Measurements from ENCODE around the gene FAM174C. TPM values are rescaled to one million over a fixed set of nuclear protein-coding genes. Genes with fewer than 3 reads are reported as not detected.
A peak's percentile ranks its signal among the peaks of the same experiment; 100 is the strongest.

The FAM174C gene
- total RNA-seq, 4 donors from 2014 or later = 24.9 to 58.9 (median 43.6) TPM

DNA sequence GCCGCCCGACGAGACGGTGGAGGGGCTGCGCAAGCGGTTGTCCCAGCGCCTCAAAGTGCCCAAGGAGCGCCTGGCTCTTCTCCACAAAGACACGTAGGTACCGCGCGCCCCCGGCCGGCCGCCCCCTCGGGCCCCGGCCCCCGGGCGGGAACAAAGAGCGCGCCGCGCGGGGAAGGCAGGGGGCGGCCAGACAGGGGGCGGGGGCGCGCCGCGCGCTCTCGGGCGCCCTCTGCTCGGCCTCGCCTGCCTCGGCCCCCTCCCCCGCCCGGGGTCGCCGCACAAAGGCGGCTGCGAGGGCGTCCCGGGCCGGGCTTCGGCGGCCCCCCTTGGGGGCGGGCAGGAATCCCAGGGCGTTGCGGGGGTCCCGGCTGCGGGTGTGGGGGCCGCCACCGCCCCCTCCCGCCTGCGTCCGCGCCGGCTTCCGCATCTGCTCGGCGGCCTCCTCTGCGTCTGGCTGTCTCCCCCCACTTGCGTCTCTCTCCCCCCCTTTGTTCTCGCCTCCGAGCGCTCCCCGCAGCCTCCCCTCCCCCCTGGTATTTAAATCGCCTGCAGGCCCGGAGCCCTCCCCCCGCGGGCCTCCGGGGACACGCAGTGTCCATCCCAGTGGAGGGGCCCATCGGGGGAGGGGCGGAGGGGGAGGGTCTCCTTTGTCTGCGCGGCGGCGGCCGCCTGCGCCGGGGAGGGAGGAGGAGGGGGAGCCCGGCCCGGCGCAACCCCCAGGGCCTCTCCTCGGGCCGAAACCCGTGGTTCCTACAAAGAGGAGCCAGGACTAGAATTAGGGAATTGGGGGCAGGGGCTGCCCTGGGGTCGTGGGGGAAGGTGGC, 24.7 kb upstream of the FAM174C start:
- H3K4me1 ChIP-seq = peaks cover 52 to 81% (median 71%) of the 10 kb centered on the region in 4 donors
- H3K4me3 ChIP-seq = peak overlapping the region; percentile 77 to 89 (median 82)
- no peaks in the 10 kb centered on the region for H3K9me3 ChIP-seq
- DNase-seq (ENCODE audit: extremely low spot score) = no peak
- H3K27me3 ChIP-seq = peaks cover 0 to 3% (median 0%) of the 10 kb centered on the region in 4 donors
- WGBS = 0% methylated on average over 4 of the region's 90 CpGs
- TF ChIP-seq POLR2A (IDR thresholded peaks at IDR 0.05; ENCODE audit: low read depth) (no peak), POLR2AphosphoS5 (IDR thresholded peaks at IDR 0.05) (peak in 1 of 2 donors; percentile 3)
- H3K36me3 ChIP-seq = peaks cover 21 to 45% (median 39%) of the 10 kb centered on the region in 4 donors
- intact Hi-C loops (cut with DNase I) = no loop called here
- H3K27ac ChIP-seq (replicated peaks in 1 of 4) = peak overlapping the region; percentile 99 to 100 (median 100)

DNA sequence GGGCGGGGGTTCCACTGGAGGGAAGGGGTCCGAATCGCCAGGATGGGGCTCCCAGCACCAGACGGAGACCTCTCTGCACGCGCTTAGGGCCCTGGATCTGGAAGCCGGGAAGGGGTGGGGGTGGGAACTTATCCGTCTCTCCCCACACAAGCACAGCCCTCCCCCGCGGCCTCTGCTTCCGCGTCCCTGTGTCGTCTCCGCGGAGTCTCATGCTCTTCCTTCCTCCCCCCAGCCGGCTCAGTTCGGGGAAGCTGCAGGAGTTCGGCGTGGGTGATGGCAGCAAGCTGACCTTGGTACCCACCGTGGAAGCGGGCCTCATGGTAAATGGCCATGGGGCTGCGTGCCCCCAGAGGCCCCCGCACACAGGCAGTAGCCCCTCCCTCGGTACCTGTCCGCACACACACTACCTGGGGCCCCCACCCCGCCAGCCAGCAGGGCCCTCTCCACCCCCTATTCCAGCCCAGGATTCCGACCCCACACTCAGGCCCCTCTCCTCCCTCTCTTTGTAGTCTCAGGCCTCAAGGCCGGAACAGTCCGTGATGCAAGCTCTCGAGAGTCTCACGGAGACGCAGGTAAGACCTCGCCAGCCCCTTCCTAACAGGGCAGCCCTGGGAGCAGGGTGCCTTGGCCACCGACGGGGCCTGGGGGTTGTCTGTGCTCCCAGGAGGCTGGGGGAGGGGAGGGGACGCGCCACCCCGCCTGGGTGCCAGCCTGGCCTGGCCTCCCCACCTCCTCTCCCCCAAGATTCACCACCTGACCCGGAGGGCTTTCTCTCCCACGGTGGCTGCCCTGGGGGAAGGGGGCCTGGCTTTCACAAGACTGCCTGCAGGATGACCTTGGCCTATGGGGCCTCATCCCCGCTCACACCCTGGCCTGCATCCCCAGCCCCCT, 23.8 kb upstream of the FAM174C start:
- peaks cover 52 to 81% (median 71%) of the 10 kb centered on the region in 4 donors for H3K4me1 ChIP-seq
- intact Hi-C loops (cut with DNase I) = no loop called here
- peak overlapping the region; percentile 77 to 89 (median 82) for H3K4me3 ChIP-seq

DNA sequence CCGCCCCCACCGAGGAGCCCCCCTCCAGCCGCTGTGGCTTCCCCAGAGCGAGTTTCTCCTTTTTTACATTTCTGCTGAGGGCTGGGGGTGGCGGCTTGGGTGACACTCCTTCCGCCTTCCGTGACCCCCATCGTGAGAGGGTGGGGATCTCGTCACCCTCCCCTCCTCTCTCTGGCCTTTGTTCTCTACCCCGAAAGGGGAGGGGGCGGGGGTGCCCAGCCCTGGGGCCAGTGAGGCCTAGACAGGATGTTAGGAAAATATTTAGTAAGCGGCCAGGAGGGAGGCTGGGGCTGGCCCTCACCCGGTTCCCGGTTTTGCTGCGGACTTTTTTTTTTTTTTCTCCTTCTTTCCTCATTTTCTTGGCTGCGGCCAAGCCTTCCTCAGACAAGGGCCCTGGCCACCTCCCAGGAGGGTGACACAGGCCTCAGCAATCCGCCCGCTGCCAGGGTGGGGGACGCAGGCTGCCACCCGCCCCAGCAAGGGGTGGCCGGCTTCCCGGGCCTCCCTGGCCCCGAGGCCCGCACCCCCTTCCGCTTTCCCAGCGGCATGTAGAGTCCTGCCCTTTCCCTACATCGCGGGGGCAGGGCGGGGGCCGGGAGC, 23.0 kb upstream of the FAM174C start:
- intact Hi-C loops (cut with DNase I) = no loop called here
- no peaks in the 10 kb centered on the region for H3K9me3 ChIP-seq
- H3K4me1 ChIP-seq = peaks cover 52 to 81% (median 73%) of the 10 kb centered on the region in 4 donors
- peak overlapping the region; percentile 77 to 89 (median 82) for H3K4me3 ChIP-seq
- peaks cover 36 to 62% (median 55%) of the 10 kb centered on the region in 4 donors for H3K36me3 ChIP-seq
- DNase-seq (ENCODE audit: extremely low spot score) = peak; percentile 98
- peaks cover 0 to 3% (median 0%) of the 10 kb centered on the region in 4 donors for H3K27me3 ChIP-seq
- WGBS = 0% methylated on average over 20 of the region's 30 CpGs
- no peak for TF ChIP-seq POLR2A (IDR thresholded peaks at IDR 0.05; ENCODE audit: low read depth)
- TF ChIP-seq, protein P1, sequence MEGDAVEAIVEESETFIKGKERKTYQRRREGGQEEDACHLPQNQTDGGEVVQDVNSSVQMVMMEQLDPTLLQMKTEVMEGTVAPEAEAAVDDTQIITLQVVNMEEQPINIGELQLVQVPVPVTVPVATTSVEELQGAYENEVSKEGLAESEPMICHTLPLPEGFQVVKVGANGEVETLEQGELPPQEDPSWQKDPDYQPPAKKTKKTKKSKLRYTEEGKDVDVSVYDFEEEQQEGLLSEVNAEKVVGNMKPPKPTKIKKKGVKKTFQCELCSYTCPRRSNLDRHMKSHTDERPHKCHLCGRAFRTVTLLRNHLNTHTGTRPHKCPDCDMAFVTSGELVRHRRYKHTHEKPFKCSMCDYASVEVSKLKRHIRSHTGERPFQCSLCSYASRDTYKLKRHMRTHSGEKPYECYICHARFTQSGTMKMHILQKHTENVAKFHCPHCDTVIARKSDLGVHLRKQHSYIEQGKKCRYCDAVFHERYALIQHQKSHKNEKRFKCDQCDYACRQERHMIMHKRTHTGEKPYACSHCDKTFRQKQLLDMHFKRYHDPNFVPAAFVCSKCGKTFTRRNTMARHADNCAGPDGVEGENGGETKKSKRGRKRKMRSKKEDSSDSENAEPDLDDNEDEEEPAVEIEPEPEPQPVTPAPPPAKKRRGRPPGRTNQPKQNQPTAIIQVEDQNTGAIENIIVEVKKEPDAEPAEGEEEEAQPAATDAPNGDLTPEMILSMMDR (IDR thresholded peaks at IDR 0.05) = no peak
- TF ChIP-seq EP300 (IDR thresholded peaks at IDR 0.05) = no peak
- TF ChIP-seq POLR2AphosphoS5 (IDR thresholded peaks at IDR 0.05) = peak; percentile 77 to 80
- peak overlapping the region; percentile 99 to 100 (median 100) for H3K27ac ChIP-seq (replicated peaks in 1 of 4)

More for the DNA sequence above, 23.8 kb upstream of the FAM174C start:
- Histone ChIP-seq H3K36me3 (peaks cover 31 to 55% (median 47%) of the 10 kb centered on the region in 4 donors), H3K9me3 (no peaks in the 10 kb centered on the region), H3K27me3 (peaks cover 0 to 3% (median 0%) of the 10 kb centered on the region in 4 donors), H3K27ac (replicated peaks in 1 of 4) (peak overlapping the region; percentile 99 to 100 (median 100))
- TF ChIP-seq POLR2A (IDR thresholded peaks at IDR 0.05; ENCODE audit: low read depth) (no peak), EP300 (IDR thresholded peaks at IDR 0.05) (no peak), POLR2AphosphoS5 (IDR thresholded peaks at IDR 0.05) (peak in 1 of 2 donors; percentile 54)
- DNase-seq (ENCODE audit: extremely low spot score) = no peak
- WGBS = 3% methylated on average over 4 of the region's 41 CpGs

DNA sequence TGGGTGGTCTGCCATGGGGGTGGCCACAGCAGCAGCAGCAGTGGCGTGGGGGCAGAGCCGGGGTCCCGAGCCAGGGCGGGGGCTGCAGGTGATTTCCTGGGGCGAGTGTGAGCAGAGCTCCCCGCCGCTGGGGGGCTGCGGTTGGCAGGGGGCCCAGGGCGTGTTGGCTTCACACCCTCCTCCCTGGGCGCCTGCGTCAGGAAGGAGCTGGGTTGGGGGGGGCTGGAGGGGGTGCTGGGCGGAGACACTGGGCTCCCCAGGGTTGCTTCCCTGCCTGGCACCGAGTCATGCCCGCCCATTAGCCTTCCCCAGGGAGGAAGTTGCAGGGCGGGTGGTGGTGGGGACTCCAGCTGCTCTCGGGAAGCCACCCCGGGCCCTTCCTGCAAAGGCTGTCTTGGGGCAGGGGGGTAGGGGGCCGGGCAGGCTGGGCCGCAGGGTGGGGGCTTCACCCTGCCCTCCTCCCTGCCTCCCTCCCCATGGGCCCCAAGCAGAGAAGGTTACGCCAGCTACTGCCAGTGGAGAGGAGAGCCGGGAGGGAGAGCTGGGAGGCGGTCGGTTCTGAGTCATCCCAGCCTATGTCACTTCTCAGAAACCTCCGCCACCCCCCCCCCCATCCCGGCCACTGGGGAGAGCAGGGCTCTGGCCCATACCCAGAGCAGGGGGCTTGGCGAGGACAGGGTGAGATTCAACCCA, 22.4 kb upstream of the FAM174C start:
- Histone ChIP-seq H3K4me1 (peaks cover 52 to 81% (median 73%) of the 10 kb centered on the region in 4 donors), H3K27me3 (peaks cover 0 to 3% (median 0%) of the 10 kb centered on the region in 4 donors), H3K27ac (replicated peaks in 1 of 4) (peak overlapping the region; percentile 99 to 100 (median 100)), H3K9me3 (no peaks in the 10 kb centered on the region), H3K36me3 (peaks cover 36 to 68% (median 61%) of the 10 kb centered on the region in 4 donors), H3K4me3 (peak overlapping the region; percentile 77 to 89 (median 82))
- peak; percentile 98 for DNase-seq (ENCODE audit: extremely low spot score)
- intact Hi-C loops (cut with DNase I) = no loop called here
- 0% methylated on average over 7 of the region's 26 CpGs for WGBS
- TF ChIP-seq POLR2A (IDR thresholded peaks at IDR 0.05; ENCODE audit: low read depth) (no peak), POLR2AphosphoS5 (IDR thresholded peaks at IDR 0.05) (peak; percentile 48 to 77), EP300 (IDR thresholded peaks at IDR 0.05) (peak; percentile 29)
- TF ChIP-seq, protein P1 (IDR thresholded peaks at IDR 0.05) = peak in 1 of 3 experiments; percentile 30
